HCT116 (cell line): ENCODE measurements around the gene ZNF207. TPM values are rescaled to one million over a fixed set of nuclear protein-coding genes. Genes with fewer than 3 reads are reported as not detected.

Experiments
- ATAC-seq: fragments of 200-7000 bp; cut with Tn5 transposase; 2 replicates; pipeline ENCODE4 v1.9.1; 2020; ENCODE audit warnings: mild to moderate bottlenecking, moderate library complexity
- BruUV-seq: library from RNA; stranded (reverse); fragments of 400-500 nt; replicated peaks from 2 replicates; lab custom pipeline; 2021; lab: Mats Ljungman, UMichigan
- CTCF ChIA-PET: fragments of 300-600 bp; sonication (Branson Sonifier 250); formaldehyde crosslinking; loops from one replicate; lab custom pipeline; 2021; ENCODE audit warnings: antibody characterized with exemption; lab: Charles Lee
- POLR2A ChIA-PET: fragments of 300-600, 350-600 bp; sonication (Branson Sonifier 250); formaldehyde crosslinking; loops from one replicate; lab custom pipeline; 2021; ENCODE audit warnings: antibody characterized with exemption; lab: Charles Lee
- RAD21 ChIA-PET, 2 experiments: fragments of 300-600 bp; sonication (Branson Sonifier 250); formaldehyde crosslinking; loops; one replicate each; lab custom pipeline; 2023; ENCODE audit warnings: low total read pairs in 2 of 2; ENCODE audit not compliant: uncharacterized antibody in 2 of 2, unreplicated experiment in 2 of 2, low non-redundant PET in 1 of 2; lab: Charles Lee
- DNase-seq: peaks from one replicate; pipeline ENCODE4 v3.0.0-alpha.2; 2010; ENCODE audit warnings: low read depth, low spot score
- H2AFZ ChIP-seq: fragments of 200-600 bp; shearing (Covaris generic), sonication (generic); 2 replicates; pipeline ENCODE4 v1.6.1; 2017; ENCODE audit warnings: low read depth, mixed run types, mixed read lengths, antibody characterized with exemption, low read length; ENCODE audit not compliant: poor library complexity, severe bottlenecking
- H3K27ac ChIP-seq: 2 replicates; pipeline ENCODE4 v1.5.1; 2012; ENCODE audit warnings: low read depth, low read length
- H3K27me3 ChIP-seq: fragments of 200-600 bp; sonication (generic); 2 replicates; pipeline ENCODE4 v1.6.1; 2016; ENCODE audit warnings: mixed run types, low read length, mixed read lengths; ENCODE audit not compliant: insufficient read depth
- H3K36me3 ChIP-seq, 2 experiments: fragments of 200-500 bp in 1 of 2; fragments of 200-600 bp in 1 of 2; sonication (Bioruptor generic) in 1 of 2; sonication (generic) in 1 of 2; 2 replicates each; pipeline versions ENCODE4 v1.5.1 to v1.6.1; 2014 to 2016; ENCODE audit warnings: low read length in 2 of 2, inconsistent platforms in 1 of 2, mixed read lengths in 1 of 2, mixed run types in 1 of 2; ENCODE audit not compliant: insufficient read depth in 2 of 2, control insufficient read depth in 1 of 2
- H3K4me1 ChIP-seq, 2 experiments: fragments of 200-600 bp in 1 of 2; sonication (generic) in 1 of 2; 2 replicates each; pipeline versions ENCODE4 v1.5.1 to v1.6.1; 2012 to 2017; ENCODE audit warnings: low read length in 2 of 2, inconsistent platforms in 1 of 2, mild to moderate bottlenecking in 1 of 2, mixed read lengths in 1 of 2, mixed run types in 1 of 2, moderate library complexity in 1 of 2; ENCODE audit not compliant: insufficient read depth in 2 of 2, control insufficient read depth in 1 of 2
- H3K4me2 ChIP-seq: fragments of 200-600 bp; sonication (generic); 2 replicates; pipeline ENCODE4 v1.6.1; 2017; ENCODE audit warnings: mixed run types, low read length, mixed read lengths
- H3K4me3 ChIP-seq, 2 experiments: fragments of 200-600 bp in 1 of 2; sonication (generic) in 1 of 2; replicated peaks in 1 of 2; 2 replicates each; pipeline ENCODE4 v1.5.1; 2011 to 2016; ENCODE audit warnings: low read length in 2 of 2, control low read depth in 1 of 2, low read depth in 1 of 2, mild to moderate bottlenecking in 1 of 2, mixed read lengths in 1 of 2, mixed run types in 1 of 2
- H3K79me2 ChIP-seq: fragments of 200-600 bp; sonication (generic); 2 replicates; pipeline ENCODE4 v1.6.1; 2017; ENCODE audit warnings: mild to moderate bottlenecking, mixed run types, low read length, moderate library complexity, mixed read lengths; ENCODE audit not compliant: insufficient read depth
- H3K9ac ChIP-seq: fragments of 200-600 bp; sonication (generic); 2 replicates; pipeline ENCODE4 v1.6.1; 2016; ENCODE audit warnings: low read length, mixed read lengths
- H3K9me2 ChIP-seq: fragments of 200-600 bp; sonication (generic), shearing (Covaris generic); 2 replicates; pipeline ENCODE4 v1.6.1; 2017; ENCODE audit warnings: mixed run types, mild to moderate bottlenecking, moderate library complexity; ENCODE audit not compliant: insufficient read depth
- H3K9me3 ChIP-seq, 2 experiments: fragments of 200-500 bp in 1 of 2; fragments of 200-600 bp in 1 of 2; sonication (Bioruptor generic) in 1 of 2; sonication (generic) in 1 of 2; 2 replicates each; pipeline ENCODE4 v1.6.1; 2014 to 2017; ENCODE audit warnings: low read length in 2 of 2, mixed read lengths in 2 of 2, inconsistent platforms in 1 of 2, low read depth in 1 of 2, mild to moderate bottlenecking in 1 of 2, mixed run types in 1 of 2, moderate library complexity in 1 of 2; ENCODE audit not compliant: control insufficient read depth in 1 of 2, insufficient read depth in 1 of 2
- H4K20me1 ChIP-seq: fragments of 200-600 bp; sonication (generic), shearing (Covaris generic); 2 replicates; pipeline ENCODE4 v1.6.1; 2017; ENCODE audit warnings: mixed run types, mild to moderate bottlenecking, moderate library complexity; ENCODE audit not compliant: insufficient read depth
- CEBPB ChIP-seq: IDR thresholded peaks from 2 replicates; pipeline ENCODE4 v1.6.1; 2012; ENCODE audit warnings: low read depth
- CTCF ChIP-seq, 3 experiments: fragments of 200-600 bp in 1 of 3; sonication (generic) in 1 of 3; IDR thresholded peaks in 2 of 3; conservative IDR thresholded peaks in 1 of 3; 2 replicates each; pipeline ENCODE4 v1.5.1; 2012 to 2017; ENCODE audit warnings: low read depth in 2 of 3, low read length in 2 of 3, antibody characterized with exemption in 1 of 3, borderline replicate concordance in 1 of 3, control low read depth in 1 of 3, mild to moderate bottlenecking in 1 of 3, mixed read lengths in 1 of 3, mixed run types in 1 of 3, moderate library complexity in 1 of 3; ENCODE audit not compliant: insufficient read depth in 1 of 3
- ELF1 ChIP-seq: IDR thresholded peaks from 2 replicates; pipeline ENCODE4 v1.6.1; 2012; ENCODE audit warnings: low read depth, borderline replicate concordance
- POLR2AphosphoS5 ChIP-seq: IDR thresholded peaks from 2 replicates; pipeline ENCODE4 v1.6.1; 2011; ENCODE audit warnings: mild to moderate bottlenecking, low read depth, low read length, moderate library complexity
- RAD21 ChIP-seq: IDR thresholded peaks from 2 replicates; pipeline ENCODE4 v1.6.1; 2012; ENCODE audit warnings: low read depth, mild to moderate bottlenecking
- SIN3A ChIP-seq: IDR thresholded peaks from 2 replicates; pipeline ENCODE4 v1.6.1; 2012; ENCODE audit warnings: low read depth
- TCF7L2 ChIP-seq: IDR thresholded peaks from 2 replicates; pipeline ENCODE4 v1.7.0; 2011; ENCODE audit warnings: borderline replicate concordance, inconsistent platforms; ENCODE audit not compliant: insufficient read depth, insufficient read length; ENCODE audit errors: extremely low read depth
- ZFX ChIP-seq: fragments of 450-650 bp; IDR thresholded peaks from 2 replicates; pipeline ENCODE4 v1.6.1; 2017
- intact Hi-C: fragments of 100-400 bp; cut with micrococcal nuclease; formaldehyde crosslinking; loops from 2 replicates; pipeline ENCODE4 v1.10.0; 2022
- total RNA-seq: library from RNA; stranded (reverse); gene quantifications from one replicate; pipeline ENCODE4 v1.2.1, GENCODE V29; 2021; ENCODE audit not compliant: unreplicated experiment
- TF ChIP-seq, protein P1 (sequence below): IDR thresholded peaks from 2 replicates; pipeline ENCODE4 v1.6.1; 2012

The ZNF207 gene
- total RNA-seq, 1 experiment from 2014 or later: 181 TPM

GRCh38 chr17:32323811-32324491 is 26.0 kb upstream of the ZNF207 start:
- Histone ChIP-seq H3K9me3 (no peaks in the 10 kb centered on the region), H3K9ac (no peak overlapping the region), H3K79me2 (no peaks in the 10 kb centered on the region), H3K4me2 (no peak overlapping the region), H3K9me2 (no peaks in the 10 kb centered on the region), H3K36me3 (no peaks in the 10 kb centered on the region), H3K4me1 (no peaks in the 10 kb centered on the region), H2AFZ (no peak overlapping the region), H3K4me3 (no peak overlapping the region), H4K20me1 (no peaks in the 10 kb centered on the region), H3K27ac (no peak overlapping the region), H3K27me3 (no peaks in the 10 kb centered on the region)
- no TSS peak for BruUV-seq
- intact Hi-C loops: no loop called here
- POLR2A ChIA-PET: no interaction called here
- TF ChIP-seq ZFX: no peak
- no peak for TF ChIP-seq ELF1
- RAD21 ChIA-PET: no interaction called here
- CTCF ChIA-PET: interaction anchor here (0.6 kb wide), 1 partner anchor 13 kb away, joined by 3 read pairs; no protein-coding TSS in a partner anchor
- no peak for DNase-seq
- no peak for ATAC-seq

GRCh38 chr17:32327911-32328310 is 22.0 kb upstream of the ZNF207 start:
- POLR2A ChIA-PET: no interaction called here
- no peak for ATAC-seq
- Histone ChIP-seq H3K36me3 (no peaks in the 10 kb centered on the region), H3K4me1 (no peaks in the 10 kb centered on the region), H3K27ac (no peak overlapping the region), H3K9ac (no peak overlapping the region), H3K4me3 (no peak overlapping the region), H2AFZ (no peak overlapping the region), H3K79me2 (no peaks in the 10 kb centered on the region), H3K27me3 (no peaks in the 10 kb centered on the region), H3K9me3 (no peaks in the 10 kb centered on the region), H4K20me1 (no peaks in the 10 kb centered on the region), H3K9me2 (no peaks in the 10 kb centered on the region), H3K4me2 (no peak overlapping the region)
- CTCF ChIA-PET: interaction anchor here (1.1 kb wide), 1 partner anchor 8 kb away, joined by 3 read pairs; no protein-coding TSS in a partner anchor
- RAD21 ChIA-PET: no interaction called here
- TF ChIP-seq SIN3A (no peak), CTCF (IDR thresholded peaks at IDR 0.05 in 2 of 3, conservative IDR thresholded peaks at IDR 0.05 in 1 of 3; ENCODE audit: borderline replicate concordance in 1 of 3, insufficient read depth in 1 of 3, low read depth in 2 of 3, low read length in 2 of 3) (no peak), CEBPB (no peak), RAD21 (no peak), ELF1 (no peak), POLR2AphosphoS5 (no peak), TCF7L2 (no peak)
- TF ChIP-seq, protein P1, sequence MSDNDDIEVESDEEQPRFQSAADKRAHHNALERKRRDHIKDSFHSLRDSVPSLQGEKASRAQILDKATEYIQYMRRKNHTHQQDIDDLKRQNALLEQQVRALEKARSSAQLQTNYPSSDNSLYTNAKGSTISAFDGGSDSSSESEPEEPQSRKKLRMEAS: no peak
- intact Hi-C loops: no loop called here
- no TSS peak for BruUV-seq
- DNase-seq: no peak
